HCT116 (cell line): ENCODE measurements around the gene MBP. TPM values are rescaled to one million over a fixed set of nuclear protein-coding genes. Genes with fewer than 3 reads are reported as not detected.
A peak's percentile ranks its signal among the peaks of the same experiment; 100 is the strongest.

Experiments used
- ATAC-seq: fragments of 200-7000 bp; cut with Tn5 transposase; 2 replicates; pipeline ENCODE4 v1.9.1; 2020; ENCODE audit warnings: mild to moderate bottlenecking, moderate library complexity
- BruUV-seq: library from RNA; stranded (reverse); fragments of 400-500 nt; replicated peaks from 2 replicates; lab custom pipeline; 2021; lab: Mats Ljungman, UMichigan
- CTCF ChIA-PET: fragments of 300-600 bp; sonication (Branson Sonifier 250); formaldehyde crosslinking; loops from one replicate; lab custom pipeline; 2021; ENCODE audit warnings: antibody characterized with exemption; lab: Charles Lee
- POLR2A ChIA-PET: fragments of 300-600, 350-600 bp; sonication (Branson Sonifier 250); formaldehyde crosslinking; loops from one replicate; lab custom pipeline; 2021; ENCODE audit warnings: antibody characterized with exemption; lab: Charles Lee
- RAD21 ChIA-PET, 2 experiments: fragments of 300-600 bp; sonication (Branson Sonifier 250); formaldehyde crosslinking; loops; one replicate each; lab custom pipeline; 2023; ENCODE audit warnings: low total read pairs in 2 of 2; ENCODE audit not compliant: uncharacterized antibody in 2 of 2, unreplicated experiment in 2 of 2, low non-redundant PET in 1 of 2; lab: Charles Lee
- DNase-seq: peaks from one replicate; pipeline ENCODE4 v3.0.0-alpha.2; 2010; ENCODE audit warnings: low read depth, low spot score
- H2AFZ ChIP-seq: fragments of 200-600 bp; shearing (Covaris generic), sonication (generic); 2 replicates; pipeline ENCODE4 v1.6.1; 2017; ENCODE audit warnings: low read depth, mixed run types, mixed read lengths, antibody characterized with exemption, low read length; ENCODE audit not compliant: poor library complexity, severe bottlenecking
- H3K27ac ChIP-seq: 2 replicates; pipeline ENCODE4 v1.5.1; 2012; ENCODE audit warnings: low read depth, low read length
- H3K27me3 ChIP-seq: fragments of 200-600 bp; sonication (generic); 2 replicates; pipeline ENCODE4 v1.6.1; 2016; ENCODE audit warnings: mixed run types, low read length, mixed read lengths; ENCODE audit not compliant: insufficient read depth
- H3K36me3 ChIP-seq, 2 experiments: fragments of 200-500 bp in 1 of 2; fragments of 200-600 bp in 1 of 2; sonication (Bioruptor generic) in 1 of 2; sonication (generic) in 1 of 2; 2 replicates each; pipeline versions ENCODE4 v1.5.1 to v1.6.1; 2014 to 2016; ENCODE audit warnings: low read length in 2 of 2, inconsistent platforms in 1 of 2, mixed read lengths in 1 of 2, mixed run types in 1 of 2; ENCODE audit not compliant: insufficient read depth in 2 of 2, control insufficient read depth in 1 of 2
- H3K4me1 ChIP-seq, 2 experiments: fragments of 200-600 bp in 1 of 2; sonication (generic) in 1 of 2; 2 replicates each; pipeline versions ENCODE4 v1.5.1 to v1.6.1; 2012 to 2017; ENCODE audit warnings: low read length in 2 of 2, inconsistent platforms in 1 of 2, mild to moderate bottlenecking in 1 of 2, mixed read lengths in 1 of 2, mixed run types in 1 of 2, moderate library complexity in 1 of 2; ENCODE audit not compliant: insufficient read depth in 2 of 2, control insufficient read depth in 1 of 2
- H3K4me2 ChIP-seq: fragments of 200-600 bp; sonication (generic); 2 replicates; pipeline ENCODE4 v1.6.1; 2017; ENCODE audit warnings: mixed run types, low read length, mixed read lengths
- H3K4me3 ChIP-seq, 2 experiments: fragments of 200-600 bp in 1 of 2; sonication (generic) in 1 of 2; replicated peaks in 1 of 2; 2 replicates each; pipeline ENCODE4 v1.5.1; 2011 to 2016; ENCODE audit warnings: low read length in 2 of 2, control low read depth in 1 of 2, low read depth in 1 of 2, mild to moderate bottlenecking in 1 of 2, mixed read lengths in 1 of 2, mixed run types in 1 of 2
- H3K79me2 ChIP-seq: fragments of 200-600 bp; sonication (generic); 2 replicates; pipeline ENCODE4 v1.6.1; 2017; ENCODE audit warnings: mild to moderate bottlenecking, mixed run types, low read length, moderate library complexity, mixed read lengths; ENCODE audit not compliant: insufficient read depth
- H3K9ac ChIP-seq: fragments of 200-600 bp; sonication (generic); 2 replicates; pipeline ENCODE4 v1.6.1; 2016; ENCODE audit warnings: low read length, mixed read lengths
- H3K9me2 ChIP-seq: fragments of 200-600 bp; sonication (generic), shearing (Covaris generic); 2 replicates; pipeline ENCODE4 v1.6.1; 2017; ENCODE audit warnings: mixed run types, mild to moderate bottlenecking, moderate library complexity; ENCODE audit not compliant: insufficient read depth
- H3K9me3 ChIP-seq, 2 experiments: fragments of 200-500 bp in 1 of 2; fragments of 200-600 bp in 1 of 2; sonication (Bioruptor generic) in 1 of 2; sonication (generic) in 1 of 2; 2 replicates each; pipeline ENCODE4 v1.6.1; 2014 to 2017; ENCODE audit warnings: low read length in 2 of 2, mixed read lengths in 2 of 2, inconsistent platforms in 1 of 2, low read depth in 1 of 2, mild to moderate bottlenecking in 1 of 2, mixed run types in 1 of 2, moderate library complexity in 1 of 2; ENCODE audit not compliant: control insufficient read depth in 1 of 2, insufficient read depth in 1 of 2
- H4K20me1 ChIP-seq: fragments of 200-600 bp; sonication (generic), shearing (Covaris generic); 2 replicates; pipeline ENCODE4 v1.6.1; 2017; ENCODE audit warnings: mixed run types, mild to moderate bottlenecking, moderate library complexity; ENCODE audit not compliant: insufficient read depth
- CBX3 ChIP-seq: IDR thresholded peaks from 2 replicates; pipeline ENCODE4 v1.6.1; 2012; ENCODE audit warnings: low read depth
- CEBPB ChIP-seq: IDR thresholded peaks from 2 replicates; pipeline ENCODE4 v1.6.1; 2012; ENCODE audit warnings: low read depth
- EGR1 ChIP-seq: IDR thresholded peaks from 2 replicates; pipeline ENCODE4 v1.6.1; 2012; ENCODE audit warnings: low read depth
- ELF1 ChIP-seq: IDR thresholded peaks from 2 replicates; pipeline ENCODE4 v1.6.1; 2012; ENCODE audit warnings: low read depth, borderline replicate concordance
- EZH2 ChIP-seq: fragments of 200-600 bp; sonication (generic); IDR thresholded peaks from 2 replicates; pipeline ENCODE4 v1.6.1; 2017; ENCODE audit warnings: antibody characterized with exemption, mixed run types
- EZH2phosphoT487 ChIP-seq: fragments of 200-600 bp; IDR thresholded peaks from 2 replicates; pipeline ENCODE4 v1.6.1; 2018; ENCODE audit warnings: antibody characterized with exemption, borderline replicate concordance
- JUND ChIP-seq: IDR thresholded peaks from 2 replicates; pipeline ENCODE4 v1.6.1; 2012
- POLR2A ChIP-seq: IDR thresholded peaks from 2 replicates; pipeline ENCODE4 v1.7.0; 2011; ENCODE audit warnings: borderline replicate concordance; ENCODE audit not compliant: insufficient read depth, insufficient read length; ENCODE audit errors: extremely low read depth
- POLR2AphosphoS5 ChIP-seq: IDR thresholded peaks from 2 replicates; pipeline ENCODE4 v1.6.1; 2011; ENCODE audit warnings: mild to moderate bottlenecking, low read depth, low read length, moderate library complexity
- RAD21 ChIP-seq: IDR thresholded peaks from 2 replicates; pipeline ENCODE4 v1.6.1; 2012; ENCODE audit warnings: low read depth, mild to moderate bottlenecking
- SIN3A ChIP-seq: IDR thresholded peaks from 2 replicates; pipeline ENCODE4 v1.6.1; 2012; ENCODE audit warnings: low read depth
- SP1 ChIP-seq: IDR thresholded peaks from 2 replicates; pipeline ENCODE4 v1.6.1; 2012; ENCODE audit warnings: low read depth
- SRF ChIP-seq: IDR thresholded peaks from 2 replicates; pipeline ENCODE4 v1.6.1; 2012; ENCODE audit warnings: low read depth
- TCF7L2 ChIP-seq: IDR thresholded peaks from 2 replicates; pipeline ENCODE4 v1.7.0; 2011; ENCODE audit warnings: borderline replicate concordance, inconsistent platforms; ENCODE audit not compliant: insufficient read depth, insufficient read length; ENCODE audit errors: extremely low read depth
- YY1 ChIP-seq: IDR thresholded peaks from 2 replicates; pipeline ENCODE4 v1.6.1; 2011; ENCODE audit warnings: low read length, low read depth, moderate library complexity, mild to moderate bottlenecking; ENCODE audit not compliant: insufficient replicate concordance; ENCODE audit errors: extremely low read depth
- ZFX ChIP-seq: fragments of 450-650 bp; IDR thresholded peaks from 2 replicates; pipeline ENCODE4 v1.6.1; 2017
- intact Hi-C: fragments of 100-400 bp; cut with micrococcal nuclease; formaldehyde crosslinking; loops from 2 replicates; pipeline ENCODE4 v1.10.0; 2022
- total RNA-seq: library from RNA; stranded (reverse); gene quantifications from one replicate; pipeline ENCODE4 v1.2.1, GENCODE V29; 2021; ENCODE audit not compliant: unreplicated experiment
- TF ChIP-seq, protein P1 (sequence below): IDR thresholded peaks from 2 replicates; pipeline ENCODE4 v1.6.1; 2012
- TF ChIP-seq, protein P2 (sequence below): IDR thresholded peaks from 2 replicates; pipeline ENCODE4 v1.6.1; 2012; ENCODE audit warnings: low read depth
- TF ChIP-seq, protein P3 (sequence below), 3 experiments: fragments of 200-600 bp in 1 of 3; sonication (generic) in 1 of 3; IDR thresholded peaks in 2 of 3; conservative IDR thresholded peaks in 1 of 3; 2 replicates each; pipeline ENCODE4 v1.5.1; 2012 to 2017; ENCODE audit warnings: low read depth in 2 of 3, low read length in 2 of 3, antibody characterized with exemption in 1 of 3, borderline replicate concordance in 1 of 3, control low read depth in 1 of 3, mild to moderate bottlenecking in 1 of 3, mixed read lengths in 1 of 3, mixed run types in 1 of 3, moderate library complexity in 1 of 3; ENCODE audit not compliant: insufficient read depth in 1 of 3
- TF ChIP-seq, protein P4 (sequence below): IDR thresholded peaks from 2 replicates; pipeline ENCODE4 v1.6.1; 2012

MBP gene
- total RNA-seq, 1 experiment from 2014 or later, result 34.9 TPM

DNA sequence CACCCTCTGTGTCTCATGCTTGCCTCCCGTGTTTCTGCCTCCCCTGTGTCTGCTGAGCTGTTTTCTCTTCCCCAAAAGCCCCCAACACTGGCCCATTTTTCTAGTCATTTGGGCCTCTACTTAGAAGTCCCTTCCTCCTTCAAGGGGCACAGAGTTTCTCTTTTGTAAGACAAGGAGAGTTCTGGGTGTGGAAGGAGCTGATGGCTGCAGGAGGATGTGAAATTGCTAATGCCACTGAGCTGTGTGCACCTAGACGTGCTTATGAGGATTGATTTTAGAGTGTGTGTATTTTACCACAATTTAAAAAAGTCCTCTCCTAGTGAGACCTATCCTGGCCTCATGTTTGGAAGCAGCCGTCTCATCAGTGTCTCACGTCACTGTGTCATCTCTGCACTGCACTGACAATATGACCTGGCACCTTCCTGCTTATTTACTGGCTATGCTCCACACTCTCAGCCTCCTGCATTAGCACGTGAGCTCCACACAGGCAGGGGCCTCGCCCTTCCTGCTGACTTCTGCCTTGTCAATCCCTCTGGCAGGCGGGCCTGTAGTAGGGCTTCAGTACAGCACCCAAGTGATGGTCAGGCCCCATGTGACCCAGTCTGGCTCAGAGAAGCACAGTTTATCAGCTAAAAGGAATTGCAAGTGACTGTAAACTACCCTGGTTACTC is 8.0 kb upstream of the MBP start:
- H3K36me3 ChIP-seq, result no peaks in the 10 kb centered on the region
- DNase-seq, result no peak
- RAD21 ChIA-PET, result no interaction called here
- no peaks in the 10 kb centered on the region for H3K79me2 ChIP-seq
- H3K4me2 ChIP-seq, result no peak overlapping the region
- BruUV-seq, result no TSS peak
- H3K4me3 ChIP-seq, result no peak overlapping the region
- no peak overlapping the region for H3K27ac ChIP-seq
- TF ChIP-seq, protein P1, sequence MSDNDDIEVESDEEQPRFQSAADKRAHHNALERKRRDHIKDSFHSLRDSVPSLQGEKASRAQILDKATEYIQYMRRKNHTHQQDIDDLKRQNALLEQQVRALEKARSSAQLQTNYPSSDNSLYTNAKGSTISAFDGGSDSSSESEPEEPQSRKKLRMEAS, result no peak
- TF ChIP-seq, protein P2, sequence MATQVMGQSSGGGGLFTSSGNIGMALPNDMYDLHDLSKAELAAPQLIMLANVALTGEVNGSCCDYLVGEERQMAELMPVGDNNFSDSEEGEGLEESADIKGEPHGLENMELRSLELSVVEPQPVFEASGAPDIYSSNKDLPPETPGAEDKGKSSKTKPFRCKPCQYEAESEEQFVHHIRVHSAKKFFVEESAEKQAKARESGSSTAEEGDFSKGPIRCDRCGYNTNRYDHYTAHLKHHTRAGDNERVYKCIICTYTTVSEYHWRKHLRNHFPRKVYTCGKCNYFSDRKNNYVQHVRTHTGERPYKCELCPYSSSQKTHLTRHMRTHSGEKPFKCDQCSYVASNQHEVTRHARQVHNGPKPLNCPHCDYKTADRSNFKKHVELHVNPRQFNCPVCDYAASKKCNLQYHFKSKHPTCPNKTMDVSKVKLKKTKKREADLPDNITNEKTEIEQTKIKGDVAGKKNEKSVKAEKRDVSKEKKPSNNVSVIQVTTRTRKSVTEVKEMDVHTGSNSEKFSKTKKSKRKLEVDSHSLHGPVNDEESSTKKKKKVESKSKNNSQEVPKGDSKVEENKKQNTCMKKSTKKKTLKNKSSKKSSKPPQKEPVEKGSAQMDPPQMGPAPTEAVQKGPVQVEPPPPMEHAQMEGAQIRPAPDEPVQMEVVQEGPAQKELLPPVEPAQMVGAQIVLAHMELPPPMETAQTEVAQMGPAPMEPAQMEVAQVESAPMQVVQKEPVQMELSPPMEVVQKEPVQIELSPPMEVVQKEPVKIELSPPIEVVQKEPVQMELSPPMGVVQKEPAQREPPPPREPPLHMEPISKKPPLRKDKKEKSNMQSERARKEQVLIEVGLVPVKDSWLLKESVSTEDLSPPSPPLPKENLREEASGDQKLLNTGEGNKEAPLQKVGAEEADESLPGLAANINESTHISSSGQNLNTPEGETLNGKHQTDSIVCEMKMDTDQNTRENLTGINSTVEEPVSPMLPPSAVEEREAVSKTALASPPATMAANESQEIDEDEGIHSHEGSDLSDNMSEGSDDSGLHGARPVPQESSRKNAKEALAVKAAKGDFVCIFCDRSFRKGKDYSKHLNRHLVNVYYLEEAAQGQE, result no peak
- no peak for TF ChIP-seq SIN3A
- TF ChIP-seq ELF1, result no peak
- TF ChIP-seq SRF, result no peak
- TF ChIP-seq EZH2phosphoT487, result no peak
- TF ChIP-seq TCF7L2, result no peak
- no peak for TF ChIP-seq RAD21
- TF ChIP-seq EGR1, result no peak
- no peak for TF ChIP-seq POLR2AphosphoS5
- TF ChIP-seq, protein P3, sequence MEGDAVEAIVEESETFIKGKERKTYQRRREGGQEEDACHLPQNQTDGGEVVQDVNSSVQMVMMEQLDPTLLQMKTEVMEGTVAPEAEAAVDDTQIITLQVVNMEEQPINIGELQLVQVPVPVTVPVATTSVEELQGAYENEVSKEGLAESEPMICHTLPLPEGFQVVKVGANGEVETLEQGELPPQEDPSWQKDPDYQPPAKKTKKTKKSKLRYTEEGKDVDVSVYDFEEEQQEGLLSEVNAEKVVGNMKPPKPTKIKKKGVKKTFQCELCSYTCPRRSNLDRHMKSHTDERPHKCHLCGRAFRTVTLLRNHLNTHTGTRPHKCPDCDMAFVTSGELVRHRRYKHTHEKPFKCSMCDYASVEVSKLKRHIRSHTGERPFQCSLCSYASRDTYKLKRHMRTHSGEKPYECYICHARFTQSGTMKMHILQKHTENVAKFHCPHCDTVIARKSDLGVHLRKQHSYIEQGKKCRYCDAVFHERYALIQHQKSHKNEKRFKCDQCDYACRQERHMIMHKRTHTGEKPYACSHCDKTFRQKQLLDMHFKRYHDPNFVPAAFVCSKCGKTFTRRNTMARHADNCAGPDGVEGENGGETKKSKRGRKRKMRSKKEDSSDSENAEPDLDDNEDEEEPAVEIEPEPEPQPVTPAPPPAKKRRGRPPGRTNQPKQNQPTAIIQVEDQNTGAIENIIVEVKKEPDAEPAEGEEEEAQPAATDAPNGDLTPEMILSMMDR (IDR thresholded peaks at IDR 0.05 in 2 of 3, conservative IDR thresholded peaks at IDR 0.05 in 1 of 3; ENCODE audit: borderline replicate concordance in 1 of 3, insufficient read depth in 1 of 3, low read depth in 2 of 3, low read length in 2 of 3), result no peak
- no peak for TF ChIP-seq JUND
- no peak for TF ChIP-seq CBX3
- no peak for TF ChIP-seq ZFX
- TF ChIP-seq EZH2, result no peak
- TF ChIP-seq, protein P4, sequence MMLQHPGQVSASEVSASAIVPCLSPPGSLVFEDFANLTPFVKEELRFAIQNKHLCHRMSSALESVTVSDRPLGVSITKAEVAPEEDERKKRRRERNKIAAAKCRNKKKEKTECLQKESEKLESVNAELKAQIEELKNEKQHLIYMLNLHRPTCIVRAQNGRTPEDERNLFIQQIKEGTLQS, result no peak
- no peak for TF ChIP-seq CEBPB
- TF ChIP-seq SP1, result no peak
- TF ChIP-seq POLR2A, result no peak
- no peak for TF ChIP-seq YY1
- peaks cover 0 to 4% of the 10 kb centered on the region in 2 experiments; a peak in 1 of 4 replicates for H3K9me3 ChIP-seq
- ATAC-seq, result peak; percentile 49
- H4K20me1 ChIP-seq, result no peaks in the 10 kb centered on the region
- intact Hi-C loops, result no loop called here
- H3K9me2 ChIP-seq, result no peaks in the 10 kb centered on the region
- peaks cover 0 to 3% of the 10 kb centered on the region in 2 experiments; a peak in 1 of 4 replicates for H3K4me1 ChIP-seq
- CTCF ChIA-PET, result interaction anchor here (2.2 kb wide), 1 partner anchor 71 kb away, joined by 8 read pairs; no protein-coding TSS in a partner anchor
- H3K9ac ChIP-seq, result no peak overlapping the region
- H3K27me3 ChIP-seq, result no peaks in the 10 kb centered on the region
- H2AFZ ChIP-seq, result no peak overlapping the region
- POLR2A ChIA-PET, result no interaction called here
